ENCODE results near the gene MAPK10. TPM values are rescaled to one million over a fixed set of nuclear protein-coding genes. Genes with fewer than 3 reads are reported as not detected.

MAPK10 gene
- total and polyA plus RNA-seq, 10 of the 15 experiments (the other 5 are each of a cell fraction or from before 2014, with no cell fraction given), result 1.1 to 4.2 (median 2.4) TPM

- H3K9me3 ChIP-seq (replicated peaks; ENCODE audit: control insufficient read depth, insufficient read depth, low read length), result no peaks in the 10 kb centered on the region
- ChIA-PET POLR2A (no interaction called here), RAD21 (ENCODE audit: unreplicated experiment) (no interaction called here), SMC1A (ENCODE audit: uncharacterized antibody, unreplicated experiment) (interaction anchor here (1.4 kb wide), 1 partner anchor 13 kb away, joined by 4 read pairs; no protein-coding TSS in a partner anchor), CTCF (interaction anchor here (0.9 kb wide), 1 partner anchor 13 kb away, joined by 3 read pairs; no protein-coding TSS in a partner anchor)
- FAIRE-seq, result no peak
- no peaks in the 10 kb centered on the region for H3K79me2 ChIP-seq (ENCODE audit: control insufficient read depth, insufficient read depth, low read length)
- no peaks in the 10 kb centered on the region for H3K27me3 ChIP-seq (replicated peaks in 1 of 2; ENCODE audit: control insufficient read depth in 2 of 2, insufficient read depth in 2 of 2, low read length in 1 of 2)
- intact Hi-C loops (cut with micrococcal nuclease; ENCODE audit: unreplicated experiment), result no loop called here
- in situ Hi-C loops (cut with MboI), result no loop called here
- H2AFZ ChIP-seq (ENCODE audit: control insufficient read depth, low read depth, low read length), result no peak overlapping the region
- WGBS (ENCODE audit: insufficient coverage, insufficient replicate concordance, low lambda C conversion rate, missing lambda C conversion rate), result 0% methylated on average over 2 of the region's 2 CpGs
- BruUV-seq (replicated peaks), result no TSS peak
- no peak for TF ChIP-seq NFYA (IDR thresholded peaks at IDR 0.05; ENCODE audit: borderline replicate concordance, low read depth, low read length)
- no peak for TF ChIP-seq KAT2A (conservative IDR thresholded peaks at IDR 0.05; ENCODE audit: control insufficient read depth, low read depth, low read length)
- no peak for TF ChIP-seq NR2F1 (conservative IDR thresholded peaks at IDR 0.05)
- no peak for TF ChIP-seq SMAD5 (IDR thresholded peaks at IDR 0.05; ENCODE audit: low read depth)
- TF ChIP-seq SREBF1 (IDR thresholded peaks at IDR 0.05; ENCODE audit: low read length), result no peak
- no peak for TF ChIP-seq RFX5 (IDR thresholded peaks at IDR 0.05; ENCODE audit: low read depth, low read length)
- no peak for TF ChIP-seq SKIL (IDR thresholded peaks at IDR 0.05; ENCODE audit: low read depth, poor library complexity, severe bottlenecking)
- TF ChIP-seq JUNB (IDR thresholded peaks at IDR 0.05), result no peak
- no peaks in the 10 kb centered on the region for H3K36me3 ChIP-seq (ENCODE audit: control insufficient read depth in 2 of 2, insufficient read depth in 2 of 2, low read length in 1 of 2)
- no peak overlapping the region for H3K9ac ChIP-seq (ENCODE audit: control insufficient read depth, insufficient read depth, low read length)
- H3K4me1 ChIP-seq (ENCODE audit: control insufficient read depth, insufficient read depth, low read length), result no peaks in the 10 kb centered on the region
- no peak overlapping the region for H3K27ac ChIP-seq (ENCODE audit: control insufficient read depth, insufficient read depth)
- no peaks in the 10 kb centered on the region for H4K20me1 ChIP-seq (ENCODE audit: control insufficient read depth, insufficient read depth)
- DNase-seq (ENCODE audit: low read depth, low spot score), result no peak
- no peak overlapping the region for H3K4me3 ChIP-seq
- ATAC-seq, result peak; percentile 49; the same call in 2 of the 3 replicates
- H3K4me2 ChIP-seq (ENCODE audit: control insufficient read depth, insufficient read depth), result no peak overlapping the region
These were observed 207.4 kb downstream of the MAPK10 start for GRCh38 chr4:86152454-86152853.

Measured in GM12878 (cell line).